ENCODE results near the gene GULP1. TPM values are rescaled to one million over a fixed set of nuclear protein-coding genes. Genes with fewer than 3 reads are reported as not detected.

The GULP1 gene
- total and polyA plus RNA-seq, 12 donors: 2.0 to 6.0 (median 4.7) TPM

DNA sequence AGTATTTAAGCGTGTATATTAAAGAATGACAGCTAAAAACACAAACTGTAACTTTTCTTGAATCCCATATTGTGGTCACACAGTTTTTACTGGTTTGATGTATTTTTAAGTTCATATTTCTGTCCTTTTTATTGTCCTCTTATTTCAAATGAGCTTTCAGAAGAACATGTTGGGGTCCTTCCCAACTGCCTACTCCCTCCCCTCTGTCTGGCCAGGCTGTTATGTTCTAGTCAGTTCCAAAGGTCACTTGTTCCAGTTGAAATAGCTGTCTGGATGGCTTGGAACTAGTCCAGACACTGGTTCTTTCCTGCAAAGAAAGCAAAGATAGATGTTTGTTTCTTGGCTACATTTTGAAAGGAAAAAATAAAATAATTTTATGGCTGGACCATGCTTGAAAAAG is 306.9 kb downstream of the GULP1 start:
- H3K4me3 ChIP-seq: no peak overlapping the region
- H3K27ac ChIP-seq: peak overlapping the region in 6 of 10 donors; percentile 13 to 65 (median 25)
- DNase-seq (peak in 1 of 2 donors; percentile 42), ATAC-seq (peak in 5 of 8 donors; percentile 55 to 74 (median 64))
- H3K36me3 ChIP-seq: no peaks in the 10 kb centered on the region
- intact Hi-C loops (cut with DNase I): loop anchor here in 1 of 10 donors (10.0 kb wide), 1 partner anchor 376 kb away; the partner anchor contains the start of gene COL3A1
- peaks cover 0 to 16% (median 0%) of the 10 kb centered on the region in 9 donors for H3K4me1 ChIP-seq
- no peaks in the 10 kb centered on the region for H3K9me3 ChIP-seq
- 81 to 90% methylated on average over 1 of the region's 1 CpG for WGBS, 2 donors
- TF ChIP-seq, protein P1, sequence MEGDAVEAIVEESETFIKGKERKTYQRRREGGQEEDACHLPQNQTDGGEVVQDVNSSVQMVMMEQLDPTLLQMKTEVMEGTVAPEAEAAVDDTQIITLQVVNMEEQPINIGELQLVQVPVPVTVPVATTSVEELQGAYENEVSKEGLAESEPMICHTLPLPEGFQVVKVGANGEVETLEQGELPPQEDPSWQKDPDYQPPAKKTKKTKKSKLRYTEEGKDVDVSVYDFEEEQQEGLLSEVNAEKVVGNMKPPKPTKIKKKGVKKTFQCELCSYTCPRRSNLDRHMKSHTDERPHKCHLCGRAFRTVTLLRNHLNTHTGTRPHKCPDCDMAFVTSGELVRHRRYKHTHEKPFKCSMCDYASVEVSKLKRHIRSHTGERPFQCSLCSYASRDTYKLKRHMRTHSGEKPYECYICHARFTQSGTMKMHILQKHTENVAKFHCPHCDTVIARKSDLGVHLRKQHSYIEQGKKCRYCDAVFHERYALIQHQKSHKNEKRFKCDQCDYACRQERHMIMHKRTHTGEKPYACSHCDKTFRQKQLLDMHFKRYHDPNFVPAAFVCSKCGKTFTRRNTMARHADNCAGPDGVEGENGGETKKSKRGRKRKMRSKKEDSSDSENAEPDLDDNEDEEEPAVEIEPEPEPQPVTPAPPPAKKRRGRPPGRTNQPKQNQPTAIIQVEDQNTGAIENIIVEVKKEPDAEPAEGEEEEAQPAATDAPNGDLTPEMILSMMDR (IDR thresholded peaks at IDR 0.05): no peak
- no peaks in the 10 kb centered on the region for H3K27me3 ChIP-seq

- DNase-seq (no peak), ATAC-seq (peak in 1 of 8 donors; percentile 29)
- Histone ChIP-seq H3K27me3 (no peaks in the 10 kb centered on the region), H3K4me1 (peaks cover 0 to 16% (median 0%) of the 10 kb centered on the region in 9 donors), H3K9me3 (no peaks in the 10 kb centered on the region), H3K36me3 (no peaks in the 10 kb centered on the region), H3K27ac (peak overlapping the region in 4 of 10 donors; percentile 20 to 65 (median 40)), H3K4me3 (no peak overlapping the region)
- 71 to 73% methylated on average over 2 of the region's 2 CpGs for WGBS, 2 donors
- intact Hi-C loops (cut with DNase I): loop anchor here in 1 of 10 donors (10.0 kb wide), 1 partner anchor 376 kb away; the partner anchor contains the start of gene COL3A1
- TF ChIP-seq, protein P1 (IDR thresholded peaks at IDR 0.05): no peak
Observed at GRCh38 chr2:188599140-188599539, 307.5 kb downstream of the GULP1 start.

DNA sequence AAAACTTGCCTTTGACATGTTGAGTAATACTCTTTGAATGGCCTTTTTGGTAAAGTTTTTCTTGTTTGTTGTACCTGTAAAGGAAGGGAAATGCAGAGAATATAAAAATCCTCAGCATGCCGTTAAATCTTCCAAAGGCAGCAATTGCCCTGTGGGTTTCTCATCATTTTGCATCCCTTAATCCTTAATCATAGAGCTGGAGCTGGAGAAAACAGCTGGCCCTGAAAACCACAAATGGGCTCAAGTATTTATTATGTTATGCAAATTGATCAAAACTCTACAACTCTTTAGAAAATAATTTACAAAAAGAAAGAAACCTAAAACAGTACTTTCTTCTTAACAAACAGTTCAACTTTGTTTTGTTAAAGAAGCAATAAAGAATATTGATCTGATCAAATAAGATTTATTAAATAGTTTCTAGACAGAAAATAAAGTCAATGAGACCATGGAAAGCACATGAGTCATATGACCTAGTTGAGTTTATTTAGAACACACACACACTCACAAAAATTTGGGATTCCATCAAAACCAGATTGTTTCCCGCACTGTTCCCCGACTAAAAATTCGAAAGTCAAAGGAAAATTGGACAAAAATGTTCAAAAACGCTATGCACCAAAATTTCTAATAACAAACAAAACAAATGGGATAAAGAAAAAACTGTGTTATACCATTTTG is 309.0 kb downstream of the GULP1 start:
- Histone ChIP-seq H3K27me3 (no peaks in the 10 kb centered on the region), H3K36me3 (no peaks in the 10 kb centered on the region), H3K9me3 (peaks cover 0 to 5% (median 0%) of the 10 kb centered on the region in 11 donors), H3K4me1 (peaks cover 0 to 16% (median 0%) of the 10 kb centered on the region in 9 donors), H3K27ac (no peak overlapping the region), H3K4me3 (no peak overlapping the region)
- no peak for DNase-seq
- no peak for ATAC-seq
- TF ChIP-seq, protein P1 (IDR thresholded peaks at IDR 0.05): no peak
- intact Hi-C loops (cut with DNase I): no loop called here
- WGBS, 2 donors: 90 to 95% methylated on average over 5 of the region's 5 CpGs

- Histone ChIP-seq H3K27ac (no peak overlapping the region), H3K27me3 (no peaks in the 10 kb centered on the region), H3K36me3 (no peaks in the 10 kb centered on the region), H3K9me3 (peaks cover 0 to 7% (median 0%) of the 10 kb centered on the region in 11 donors), H3K4me1 (peaks cover 0 to 16% (median 0%) of the 10 kb centered on the region in 9 donors), H3K4me3 (no peak overlapping the region)
- no peak for DNase-seq
- intact Hi-C loops (cut with DNase I): no loop called here
- WGBS, 2 donors: 85% methylated on average over 2 of the region's 2 CpGs
- ATAC-seq: no peak
- TF ChIP-seq, protein P1 (IDR thresholded peaks at IDR 0.05): no peak
Observed at GRCh38 chr2:188601391-188601790, 309.7 kb downstream of the GULP1 start.

Data from heart right ventricle (tissue), 16 donors.